Suprapubic skin (tissue), 4 donors: Measurements from ENCODE around the gene PROX1.

ENCODE experiments used
- CTCF ChIP-seq, 2 donors: fragments of 200-600 bp in 1 of 2; fragments of 450-650 bp in 1 of 2; sonication (generic) in 1 of 2; IDR thresholded peaks; one replicate each; pipeline ENCODE4 v1.5.1; 2016 to 2019; ENCODE audit warnings: antibody characterized with exemption in 2 of 2, mild to moderate bottlenecking in 1 of 2, moderate library complexity in 1 of 2
- EP300 ChIP-seq: sonication (generic); formaldehyde crosslinking; IDR thresholded peaks from one replicate; pipeline ENCODE4 v1.6.1; 2017; ENCODE audit warnings: antibody characterized with exemption
- POLR2A ChIP-seq, 2 donors: fragments of 450-650 bp; IDR thresholded peaks; one replicate each; pipeline ENCODE4 v1.6.1; 2017; ENCODE audit warnings: antibody characterized with exemption in 2 of 2, mild to moderate bottlenecking in 2 of 2, moderate library complexity in 2 of 2
- POLR2AphosphoS5 ChIP-seq, 3 donors: sonication (generic); formaldehyde crosslinking; IDR thresholded peaks; one replicate each; pipeline ENCODE4 v1.6.1; 2017; ENCODE audit warnings: antibody characterized with exemption in 3 of 3

GRCh38 chr1:214022810-214023425 lies 35.1 kb downstream of the PROX1 start:
- TF ChIP-seq CTCF (IDR thresholded peaks at IDR 0.05): no peak
- TF ChIP-seq POLR2A (IDR thresholded peaks at IDR 0.05): no peak
- no peak for TF ChIP-seq EP300
- no peak for TF ChIP-seq POLR2AphosphoS5 (IDR thresholded peaks at IDR 0.05)
